Fibroblast of skin of abdomen (primary cell): ENCODE data around the gene CYB5D1.

Experiments used
- DNase-seq: peaks from one replicate; pipeline ENCODE4 v3.0.0-alpha.2; 2013

The CYB5D1 gene

DNA sequence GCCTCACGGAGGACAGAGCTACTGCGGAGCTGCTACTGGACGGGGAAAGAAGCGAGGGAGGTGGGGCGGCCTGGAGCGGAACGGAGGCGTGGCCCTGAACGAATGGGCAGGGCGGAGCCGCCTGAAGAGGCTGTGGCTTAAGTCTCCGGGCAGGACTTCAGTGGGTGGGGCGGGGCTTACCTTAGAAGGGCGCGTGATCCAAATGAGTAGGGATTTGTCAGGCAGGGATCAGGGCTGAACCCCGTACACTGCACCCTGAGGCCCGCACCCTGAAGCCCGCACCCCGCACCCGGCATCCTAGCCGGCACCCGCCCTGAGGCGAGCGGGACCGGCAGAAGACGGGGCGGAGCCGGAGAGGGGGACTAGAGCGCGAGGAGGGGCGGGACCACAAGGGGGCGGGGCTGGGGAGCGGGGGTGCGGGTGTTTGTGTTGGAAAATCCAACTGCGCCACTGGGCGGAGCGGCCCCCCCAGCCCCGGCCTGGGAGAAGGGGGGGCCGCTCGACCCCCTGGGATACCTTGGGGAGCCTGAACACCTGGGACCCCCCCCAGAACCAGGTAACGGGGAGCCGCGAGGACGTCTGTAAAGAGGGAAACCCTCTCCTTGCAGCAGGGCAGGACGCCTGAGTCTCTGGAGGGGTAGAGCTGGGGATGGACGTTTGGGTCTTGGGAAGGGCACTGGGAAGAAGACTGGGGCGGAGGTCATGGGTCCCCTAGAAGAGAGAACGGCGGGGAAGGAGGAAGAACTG is 23.8 kb upstream of the CYB5D1 start, which contains the start of gene KDM6B:
TSS of gene KDM6B (plus strand) at position 423 of the 747 bp plus-strand sequence. CDS start 11,338 bp downstream, outside the sequence.
- peak; percentile 85 for DNase-seq

GRCh38 chr17:7834542-7834956 is 23.3 kb upstream of the CYB5D1 start:
- no peak for DNase-seq

GRCh38 chr17:7834957-7835813 is 22.6 kb upstream of the CYB5D1 start:
- peak; percentile 99 for DNase-seq

DNA sequence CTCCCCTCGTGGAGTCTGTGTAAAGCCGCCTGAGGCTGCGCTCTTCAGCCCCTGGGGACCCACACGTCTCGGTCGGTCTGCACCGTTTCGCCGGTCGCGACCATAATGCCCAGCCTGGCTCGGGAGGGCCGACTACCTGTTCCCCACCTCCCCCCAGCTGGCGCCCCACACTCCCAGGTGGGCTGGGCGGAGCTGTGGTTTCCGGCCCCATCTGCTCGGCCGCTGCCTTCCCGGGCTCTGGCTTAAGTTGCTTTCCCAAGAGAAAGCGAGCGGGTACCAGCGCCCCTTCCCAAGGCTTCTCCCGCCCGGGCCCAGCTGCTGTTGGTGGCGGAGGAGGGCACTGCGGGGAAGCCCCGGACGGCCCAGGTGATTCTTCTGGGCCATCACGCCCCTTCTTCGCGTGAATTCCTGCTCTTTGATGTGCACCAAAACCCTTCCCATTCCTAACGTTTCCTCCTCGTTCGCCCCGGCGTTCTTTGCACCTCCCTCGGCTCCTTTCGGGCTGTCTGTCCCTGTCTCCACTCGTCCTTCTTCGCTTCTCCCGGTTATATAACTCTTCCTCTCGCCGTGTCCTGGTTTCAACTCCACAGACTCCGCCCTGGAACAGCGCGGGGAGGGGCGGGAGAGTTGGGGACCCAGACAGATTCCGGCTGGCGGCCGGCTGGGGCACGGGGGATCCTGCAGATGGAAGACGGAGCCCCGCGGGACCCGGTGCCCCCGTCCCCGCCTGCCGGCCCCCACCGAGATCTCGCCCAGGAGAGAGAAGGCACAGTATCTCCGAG is 21.8 kb upstream of the CYB5D1 start:
- peak; percentile 74 for DNase-seq

DNA sequence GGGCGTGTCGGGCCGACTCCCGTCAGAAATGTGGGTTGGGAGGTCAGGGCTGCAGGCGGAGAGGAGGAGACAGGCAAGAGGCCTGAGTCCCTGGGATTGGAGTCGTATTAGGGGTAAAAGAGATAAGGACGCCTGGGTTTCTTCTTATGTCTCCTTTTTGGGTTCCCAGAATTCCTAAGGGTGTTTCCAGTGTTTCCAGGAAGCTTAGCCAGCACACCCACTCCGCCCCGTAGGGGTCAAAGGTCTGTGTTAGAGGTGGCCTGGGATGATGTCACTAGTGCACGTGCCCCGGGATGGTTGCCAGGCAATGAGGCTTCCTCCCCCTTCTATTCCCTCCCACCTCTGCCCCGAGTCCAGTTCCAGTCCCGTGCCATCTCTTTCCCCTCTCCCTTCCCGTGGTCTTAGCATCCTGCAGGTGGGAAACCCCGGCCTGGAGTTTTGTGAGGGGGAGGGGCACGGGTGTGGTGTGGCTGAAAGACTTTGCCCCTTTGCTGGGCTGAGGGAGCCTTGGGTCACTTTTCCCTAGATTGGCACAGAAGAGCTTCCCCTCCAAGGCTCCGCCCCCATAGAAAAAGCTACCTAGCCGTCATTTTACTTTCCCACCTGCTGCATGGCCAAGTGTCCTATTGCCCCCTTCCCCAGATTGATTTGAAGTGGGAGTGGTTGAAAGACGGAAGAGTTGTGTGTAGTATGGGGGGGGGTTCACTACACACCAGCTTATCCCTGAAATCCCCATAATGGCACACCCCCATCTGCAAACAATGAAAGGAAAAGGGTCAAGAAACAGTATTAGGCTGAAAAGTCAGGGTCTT is 21.0 kb upstream of the CYB5D1 start:
- DNase-seq = peak; percentile 94

DNA sequence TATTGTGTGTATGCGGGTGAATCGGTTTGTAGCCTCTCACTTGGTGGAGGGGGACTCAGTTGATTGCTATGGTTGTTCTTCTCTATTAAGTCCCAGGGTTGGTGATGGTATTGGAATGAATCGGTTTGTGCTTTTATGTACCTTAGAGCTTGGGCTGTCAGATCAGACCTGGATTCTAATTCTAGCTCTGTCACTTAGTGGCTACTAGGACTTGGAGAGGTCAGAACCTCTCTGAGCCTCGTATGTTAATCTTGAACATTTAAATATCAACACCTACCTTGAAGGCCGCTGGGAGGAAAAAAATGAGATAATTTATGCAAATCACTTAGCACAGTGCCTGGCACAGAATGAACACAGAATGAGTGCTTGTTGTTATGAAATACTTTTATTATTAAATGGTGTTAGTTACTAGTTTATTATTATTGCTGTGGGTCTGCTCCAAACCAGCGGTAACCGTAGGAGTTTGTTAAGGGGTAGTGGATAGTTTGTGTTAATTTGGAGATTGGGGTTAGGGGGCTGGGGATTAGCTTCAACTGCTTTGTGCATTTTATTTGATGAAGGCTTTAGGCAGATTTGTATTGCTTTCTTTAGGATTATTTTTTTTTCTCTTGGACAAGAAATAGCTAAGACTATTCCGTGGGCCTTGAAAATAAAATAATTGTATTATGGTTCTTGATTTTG is 20.3 kb upstream of the CYB5D1 start:
- no peak for DNase-seq

GRCh38 chr17:7838090-7839075 is 19.4 kb upstream of the CYB5D1 start:
- peak; percentile 90 for DNase-seq

- DNase-seq = no peak
These were observed 18.5 kb upstream of the CYB5D1 start for GRCh38 chr17:7839190-7839875.

GRCh38 chr17:7839876-7840261 is 17.9 kb upstream of the CYB5D1 start:
- peak; percentile 66 for DNase-seq

GRCh38 chr17:7840441-7840840 is 17.4 kb upstream of the CYB5D1 start:
- DNase-seq = no peak

DNA sequence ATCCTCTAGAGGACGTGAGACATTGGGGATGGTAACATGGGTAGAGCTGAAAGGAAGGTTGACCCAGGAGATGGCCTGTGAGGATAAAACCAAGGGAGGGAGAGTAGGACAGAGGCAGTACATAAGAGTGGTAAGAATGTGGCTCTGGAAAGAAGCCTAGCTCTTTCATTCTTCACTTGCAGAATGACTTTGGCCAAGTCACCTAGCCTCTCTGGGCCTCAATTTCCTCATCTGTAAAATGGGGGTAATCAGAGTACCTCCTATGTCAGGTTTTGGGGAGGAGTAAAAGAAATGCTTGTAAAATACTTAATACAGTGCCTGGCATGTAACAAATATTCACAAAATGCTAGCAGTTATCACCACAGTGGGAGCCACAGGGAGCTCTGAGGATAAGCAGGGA is 16.9 kb upstream of the CYB5D1 start:
- no peak for DNase-seq

GRCh38 chr17:7841396-7841914 is 16.3 kb upstream of the CYB5D1 start:
- DNase-seq = peak; percentile 94

DNA sequence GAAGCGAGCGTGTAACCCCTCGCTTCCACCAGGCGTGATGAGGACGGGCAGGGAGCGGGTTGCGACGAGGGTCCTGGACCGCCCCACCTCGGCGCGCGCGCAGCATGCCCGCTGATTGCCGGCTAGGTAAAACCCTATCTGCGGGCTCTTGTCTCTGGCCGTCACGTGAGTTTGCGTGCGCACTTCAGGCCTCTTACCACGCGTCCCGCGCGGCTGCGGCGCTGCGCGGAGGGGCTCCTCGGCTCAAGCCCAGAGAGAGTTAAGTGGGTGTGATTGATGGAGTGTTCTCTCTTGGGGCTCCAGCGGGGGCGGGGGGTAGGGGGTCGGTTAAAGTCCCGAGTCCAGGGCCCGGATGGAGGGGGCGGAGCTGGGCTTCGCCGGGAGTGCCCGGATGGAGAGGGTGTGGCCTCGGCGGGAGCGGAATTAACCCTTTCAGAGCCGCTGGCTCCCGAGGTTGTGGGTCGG is 15.9 kb upstream of the CYB5D1 start:
- peak; percentile 90 for DNase-seq

DNA sequence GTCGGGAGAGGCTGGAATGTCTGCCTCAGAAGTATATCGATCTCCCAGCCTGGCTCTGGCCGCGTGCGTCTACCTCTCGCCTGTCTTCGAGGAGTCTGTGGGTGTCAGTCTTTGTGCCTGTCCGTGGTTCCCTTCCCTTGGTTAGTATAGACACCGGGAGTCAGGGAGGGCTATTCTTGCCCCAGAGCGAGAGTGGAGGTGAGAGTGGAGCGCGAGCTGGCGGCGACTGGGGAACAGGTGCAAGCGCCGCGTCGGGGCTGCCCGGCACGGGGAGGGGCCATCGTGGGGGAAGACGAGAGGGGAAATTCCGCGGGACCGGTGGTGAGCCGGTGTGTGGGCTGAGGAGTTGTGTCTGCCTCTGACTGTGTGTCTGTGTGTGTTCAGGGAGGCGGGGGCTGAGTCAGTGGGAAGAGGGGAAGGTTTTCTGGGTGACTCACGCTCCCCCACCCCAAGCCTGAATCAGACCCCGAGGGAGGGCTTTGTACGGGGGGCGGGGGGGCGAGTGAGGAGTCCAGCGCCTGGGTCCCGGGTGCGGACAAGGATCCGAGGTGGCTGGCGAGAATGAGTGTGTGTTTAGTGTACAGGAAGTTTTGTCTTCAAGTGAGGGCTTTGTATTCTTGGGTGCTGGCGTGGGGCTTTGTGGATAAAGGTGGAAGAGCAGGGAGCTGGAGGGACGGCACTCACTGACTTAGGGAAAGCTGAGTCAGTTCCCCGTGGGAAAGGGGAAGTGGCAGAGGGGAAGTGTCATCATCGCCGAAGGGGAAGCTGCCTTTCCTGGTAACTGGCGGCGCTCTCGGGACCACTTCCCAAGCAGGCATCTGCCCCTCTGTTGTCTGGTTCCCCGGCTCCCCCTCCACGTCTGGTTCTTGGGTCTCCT is 15.2 kb upstream of the CYB5D1 start:
- peak; percentile 95 for DNase-seq

- no peak for DNase-seq
These were observed 14.6 kb upstream of the CYB5D1 start for GRCh38 chr17:7843257-7843535.

DNA sequence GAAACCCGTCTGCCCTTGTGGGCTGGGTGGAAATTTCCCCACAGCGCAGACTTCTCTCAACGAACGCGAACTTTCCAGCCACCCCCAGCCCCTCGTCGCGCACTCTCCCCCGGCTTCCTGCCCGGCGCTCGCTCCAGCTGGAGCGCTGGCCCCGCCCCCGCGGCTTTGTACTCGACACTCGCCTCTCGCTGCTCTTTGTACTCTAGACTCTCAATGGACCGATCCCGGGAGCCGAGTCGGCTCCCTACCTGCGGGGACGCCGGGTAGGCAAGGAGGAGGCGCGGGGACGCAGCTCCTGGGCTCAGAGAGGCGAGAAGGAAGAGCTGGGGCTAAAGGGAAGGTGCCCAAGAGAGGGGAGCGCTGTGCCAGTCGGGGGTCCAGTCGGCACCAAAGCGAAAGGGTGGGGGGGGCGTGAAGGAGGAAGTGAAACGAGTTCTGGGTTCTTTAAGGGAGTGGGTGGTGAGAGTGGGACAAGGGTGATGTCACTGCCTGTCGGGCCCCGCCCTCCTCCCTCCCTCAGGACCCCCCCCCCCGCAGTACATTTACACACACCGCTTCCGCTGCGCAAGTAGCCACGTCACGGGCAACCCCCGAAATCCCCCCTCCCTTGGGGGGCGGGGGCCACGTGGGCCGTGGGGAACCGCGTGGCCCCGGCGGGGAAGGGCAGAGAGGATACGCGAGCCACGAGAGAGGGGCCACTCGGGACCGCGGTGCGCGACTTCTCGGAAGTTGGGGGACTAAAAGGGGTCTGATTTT is 14.1 kb upstream of the CYB5D1 start:
- DNase-seq = peak; percentile 80
